HAP-1 (cell line): Measurements from ENCODE around the gene HTD2.
"Not testable (repeated sequence)": the region's sequence is repeated elsewhere in the genome, so short reads cannot be mapped to it uniquely, and the experiment has no call there.

Experiments used
- DNase-seq, 2 experiments: peaks; one replicate each; pipeline ENCODE4 v3.0.0-alpha.2; 2016 to 2020; ENCODE audit warnings: low spot score in 2 of 2
- H3K27me3 ChIP-seq: fragments of 250-450 bp; sonication (Bioruptor Pico); 2 replicates; pipeline ENCODE4 v1.5.1; 2020; ENCODE audit warnings: low read depth, mild to moderate bottlenecking, moderate library complexity
- H3K36me3 ChIP-seq: fragments of 250-450 bp; sonication (Bioruptor Pico); replicated peaks from 2 replicates; pipeline ENCODE4 v1.5.1; 2020; ENCODE audit warnings: mild to moderate bottlenecking
- H3K4me1 ChIP-seq: fragments of 250-450 bp; sonication (Bioruptor Pico); 2 replicates; pipeline ENCODE4 v1.5.1; 2020; ENCODE audit warnings: mild to moderate bottlenecking
- H3K4me3 ChIP-seq: fragments of 250-450 bp; sonication (Bioruptor Pico); 2 replicates; pipeline ENCODE4 v1.5.1; 2020; ENCODE audit warnings: mild to moderate bottlenecking, moderate library complexity
- H3K9me3 ChIP-seq: fragments of 250-450 bp; sonication (Bioruptor Pico); 2 replicates; pipeline ENCODE4 v1.5.1; 2020; ENCODE audit warnings: mild to moderate bottlenecking, moderate library complexity
- in situ Hi-C: fragments of 300-500 bp; cut with MboI; formaldehyde crosslinking; loops from 3 replicates; pipeline ENCODE4 v1.14.3; 2020; ENCODE audit warnings: low sequenced_read_pairs, inconsistent platforms, mixed read lengths

Gene HTD2

GRCh38 chr3:58329922-58330413 is 23.6 kb downstream of the HTD2 start:
- no peak for DNase-seq
- no peak overlapping the region for H3K4me3 ChIP-seq
- no peaks in the 10 kb centered on the region for H3K27me3 ChIP-seq
- no peaks in the 10 kb centered on the region for H3K9me3 ChIP-seq
- H3K4me1 ChIP-seq: peaks cover 28% of the 10 kb centered on the region
- no peaks in the 10 kb centered on the region for H3K36me3 ChIP-seq
- in situ Hi-C loops: loop anchor here (5.0 to 10.0 kb wide), 2 partner anchors 87 to 165 kb away; partner anchors contain the start of gene KCTD6

- no peak for DNase-seq
- in situ Hi-C loops: no loop called here
- no peak overlapping the region; the same call in 1 of the 2 replicates for H3K4me3 ChIP-seq
- H3K36me3 ChIP-seq: no peaks in the 10 kb centered on the region
- H3K4me1 ChIP-seq: peaks cover 36% of the 10 kb centered on the region
- no peaks in the 10 kb centered on the region for H3K9me3 ChIP-seq
- H3K27me3 ChIP-seq: no peaks in the 10 kb centered on the region
These were observed 25.4 kb downstream of the HTD2 start for GRCh38 chr3:58331593-58332152.

DNA sequence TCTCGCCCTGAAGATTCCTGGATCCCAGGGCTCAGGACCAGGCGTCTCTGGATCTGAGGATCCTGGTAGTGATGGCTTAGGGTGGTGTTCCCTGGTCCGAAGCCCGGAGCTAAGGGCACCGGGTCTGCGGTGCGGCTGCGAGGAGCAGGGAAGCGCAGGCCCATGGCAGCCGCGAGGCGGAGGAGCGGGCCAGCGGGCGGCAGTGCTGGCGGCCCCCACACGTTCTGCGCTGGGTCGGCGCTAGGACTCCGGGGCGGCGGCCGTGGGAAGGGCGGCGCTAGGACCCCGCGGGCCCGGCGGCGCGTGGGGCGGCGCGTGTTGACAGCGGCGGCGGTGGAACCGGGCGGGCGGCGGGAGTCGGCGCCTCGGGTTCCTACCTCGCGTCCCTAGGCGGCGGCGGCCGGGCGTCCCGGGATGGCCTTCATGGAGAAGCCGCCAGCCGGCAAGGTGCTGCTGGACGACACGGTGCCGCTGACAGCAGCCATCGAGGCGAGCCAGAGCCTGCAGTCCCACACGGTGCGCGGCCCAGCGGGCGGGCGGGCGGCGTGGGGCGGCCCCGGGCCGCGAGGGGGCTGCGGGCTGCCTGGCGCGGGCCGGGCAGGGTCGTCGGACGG is 26.4 kb downstream of the HTD2 start, which contains the start of gene PXK:
PXK (plus strand) TSS at position 318 of the 614 bp plus-strand sequence; CDS start at position 415, 97 bp downstream.
- in situ Hi-C loops: no loop called here
- Histone ChIP-seq H3K4me3 (peak within 1 kb of the TSS; percentile 57), H3K9me3 (no peaks in the 10 kb centered on the region), H3K36me3 (no peaks in the 10 kb centered on the region), H3K27me3 (no peaks in the 10 kb centered on the region), H3K4me1 (peaks cover 36% of the 10 kb centered on the region)
- peak; percentile 66 to 80 for DNase-seq

GRCh38 chr3:58333206-58334012 is 27.1 kb downstream of the HTD2 start:
- peak in 1 of 2 experiments; percentile 44 for DNase-seq

DNA sequence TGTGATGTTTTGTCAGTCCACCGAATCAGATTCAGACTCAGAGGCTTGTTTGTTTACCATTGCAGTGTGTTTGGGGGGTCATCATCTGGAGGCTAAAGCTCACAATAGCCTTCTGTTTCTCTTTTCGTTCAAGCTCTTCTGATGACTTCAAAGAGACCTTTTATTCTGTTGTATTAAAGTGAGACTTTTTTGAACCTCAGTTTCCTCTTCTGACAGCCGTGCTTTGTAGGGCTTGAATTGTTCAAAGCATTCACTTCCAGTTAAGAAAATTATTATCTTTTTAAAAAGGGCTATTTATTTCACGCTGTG is 27.6 kb downstream of the HTD2 start:
- Histone ChIP-seq H3K27me3 (no peaks in the 10 kb centered on the region), H3K4me3 (peak overlapping the region; percentile 57), H3K9me3 (no peaks in the 10 kb centered on the region), H3K4me1 (peaks cover 36% of the 10 kb centered on the region), H3K36me3 (no peaks in the 10 kb centered on the region)
- DNase-seq: no peak
- in situ Hi-C loops: no loop called here

More at GRCh38 chr3:58333206-58334012, 27.1 kb downstream of the HTD2 start:
- Histone ChIP-seq H3K9me3 (no peaks in the 10 kb centered on the region), H3K4me1 (peaks cover 36% of the 10 kb centered on the region), H3K4me3 (peak overlapping the region; percentile 57), H3K27me3 (no peaks in the 10 kb centered on the region), H3K36me3 (no peaks in the 10 kb centered on the region)
- in situ Hi-C loops: no loop called here

GRCh38 chr3:58334506-58334884 is 28.2 kb downstream of the HTD2 start:
- DNase-seq: no peak
- Histone ChIP-seq H3K4me1 (peaks cover 36% of the 10 kb centered on the region), H3K36me3 (no peaks in the 10 kb centered on the region), H3K4me3 (peak overlapping the region; percentile 57), H3K9me3 (no peaks in the 10 kb centered on the region), H3K27me3 (no peaks in the 10 kb centered on the region)
- in situ Hi-C loops: no loop called here

DNA sequence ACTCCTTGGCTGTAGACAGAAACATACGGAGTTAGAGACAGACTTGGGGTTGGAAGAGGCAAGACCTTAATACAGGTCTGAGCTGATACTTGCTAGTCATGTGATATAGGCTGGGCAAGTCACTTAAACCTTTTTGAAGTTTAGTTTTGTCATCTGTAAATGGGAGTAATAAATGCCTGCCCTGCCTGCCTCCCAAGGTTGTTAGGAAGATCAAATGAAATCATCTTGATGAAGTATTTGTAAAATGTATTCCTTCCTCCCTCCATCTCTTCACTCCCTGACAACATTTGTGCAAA is 29.3 kb downstream of the HTD2 start:
- H3K27me3 ChIP-seq: no peaks in the 10 kb centered on the region
- DNase-seq: no peak
- in situ Hi-C loops: no loop called here
- no peaks in the 10 kb centered on the region for H3K36me3 ChIP-seq
- H3K4me1 ChIP-seq: peaks cover 35% of the 10 kb centered on the region
- no peak overlapping the region for H3K4me3 ChIP-seq
- no peaks in the 10 kb centered on the region for H3K9me3 ChIP-seq

DNA sequence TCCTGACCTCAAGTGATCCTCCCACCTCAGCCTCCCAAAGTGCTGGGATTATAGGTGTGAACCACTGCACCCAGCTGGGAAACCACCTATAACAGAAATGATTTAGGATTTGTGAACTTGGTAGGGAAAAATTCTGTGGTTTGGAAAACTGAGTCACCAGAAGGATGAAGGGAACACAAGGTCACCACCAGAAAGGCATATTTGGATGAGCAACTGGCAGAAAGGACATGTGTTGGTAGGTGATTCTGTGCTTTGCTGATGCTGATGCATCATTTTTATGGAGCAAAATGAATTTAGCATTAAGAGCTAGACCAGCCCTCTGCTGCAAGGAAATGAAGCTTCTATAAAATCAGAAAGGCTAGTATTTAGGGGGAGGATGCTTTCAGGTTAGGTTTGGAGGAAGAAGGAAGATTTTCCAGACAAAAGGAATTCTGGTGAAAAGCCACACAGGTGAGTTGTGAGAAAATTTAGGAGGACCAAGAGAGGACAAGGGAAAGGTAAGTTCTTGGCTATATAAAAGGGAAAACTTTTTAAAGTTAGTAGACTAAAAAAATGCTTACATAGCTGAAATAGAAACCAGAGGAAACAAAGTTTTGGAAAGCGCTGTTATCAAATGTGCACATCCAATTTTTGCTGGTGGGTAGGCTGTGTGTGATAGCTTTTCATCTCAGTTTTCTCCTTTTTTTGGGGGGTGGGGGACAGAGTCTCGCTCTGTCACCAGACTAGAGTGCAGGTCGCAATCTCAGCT is 30.0 kb downstream of the HTD2 start:
- Histone ChIP-seq H3K4me1 (peaks cover 31% of the 10 kb centered on the region), H3K4me3 (no peak overlapping the region), H3K36me3 (no peaks in the 10 kb centered on the region), H3K9me3 (no peaks in the 10 kb centered on the region), H3K27me3 (no peaks in the 10 kb centered on the region)
- in situ Hi-C loops: no loop called here
- DNase-seq: no peak

- H3K4me1 ChIP-seq: peaks cover 25% of the 10 kb centered on the region
- no peaks in the 10 kb centered on the region for H3K27me3 ChIP-seq
- H3K4me3 ChIP-seq: no peak overlapping the region
- in situ Hi-C loops: no loop called here
- no peak for DNase-seq
- H3K36me3 ChIP-seq: no peaks in the 10 kb centered on the region
- no peaks in the 10 kb centered on the region for H3K9me3 ChIP-seq
These were observed 30.9 kb downstream of the HTD2 start for GRCh38 chr3:58337190-58337589.

GRCh38 chr3:58339146-58339545 is 32.8 kb downstream of the HTD2 start:
- DNase-seq, H3K27me3 ChIP-seq, H3K36me3 ChIP-seq, in situ Hi-C loops, H3K9me3 ChIP-seq, H3K4me3 ChIP-seq: not testable (repeated sequence)
- H3K4me1 ChIP-seq: peaks cover 16% of the 10 kb centered on the region

- no peaks in the 10 kb centered on the region for H3K36me3 ChIP-seq
- DNase-seq: no peak
- no peaks in the 10 kb centered on the region for H3K9me3 ChIP-seq
- in situ Hi-C loops: no loop called here
- H3K4me3 ChIP-seq: no peak overlapping the region
- H3K4me1 ChIP-seq: peaks cover under 1% of the 10 kb centered on the region
- H3K27me3 ChIP-seq: no peaks in the 10 kb centered on the region
These were observed 34.4 kb downstream of the HTD2 start for GRCh38 chr3:58340594-58341244.

DNA sequence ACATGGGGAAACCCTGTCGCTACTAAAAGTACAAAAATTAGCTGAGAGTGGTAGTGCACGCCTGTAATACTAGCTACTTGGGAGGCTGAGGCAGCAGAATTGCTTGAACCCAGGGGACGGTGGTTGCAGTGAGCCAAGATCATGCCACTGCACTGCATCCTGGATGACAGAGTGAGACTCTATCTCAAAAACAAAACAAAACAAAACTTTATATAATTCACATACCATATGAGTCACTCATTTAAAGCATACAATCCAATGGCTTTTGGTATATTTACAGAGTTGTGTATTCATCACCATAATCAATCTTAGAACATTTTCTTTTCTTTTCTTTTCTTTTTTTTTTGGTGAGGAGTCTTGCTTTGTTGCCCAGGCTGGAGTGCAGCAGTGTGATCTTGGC is 35.1 kb downstream of the HTD2 start:
- H3K4me3 ChIP-seq: no peak overlapping the region
- H3K27me3 ChIP-seq: no peaks in the 10 kb centered on the region
- H3K4me1 ChIP-seq: no peaks in the 10 kb centered on the region
- H3K36me3 ChIP-seq: no peaks in the 10 kb centered on the region
- in situ Hi-C loops: no loop called here
- H3K9me3 ChIP-seq: no peaks in the 10 kb centered on the region
- no peak for DNase-seq

GRCh38 chr3:58342676-58343075 is 36.4 kb downstream of the HTD2 start:
- H3K4me1 ChIP-seq: no peaks in the 10 kb centered on the region
- H3K9me3 ChIP-seq: no peaks in the 10 kb centered on the region
- H3K4me3 ChIP-seq: no peak overlapping the region
- no peaks in the 10 kb centered on the region for H3K27me3 ChIP-seq
- no peak for DNase-seq
- in situ Hi-C loops: no loop called here
- H3K36me3 ChIP-seq: no peaks in the 10 kb centered on the region
